Activated CD4-positive, alpha-beta T cell treated with anti-CD3 and anti-CD28 coated beads, Interleukin-2, amount 50 U/mL, for 24 hours (primary cell): ENCODE measurements around the gene GUCY1A2.

Experiments
- DNase-seq, 2 donors: peaks; one replicate each; pipeline ENCODE4 v3.0.0-alpha.2; 2020; ENCODE audit warnings: low read depth in 1 of 2, low spot score in 1 of 2

GUCY1A2 gene

GRCh38 chr11:106670069-106670468 lies 348.2 kb downstream of the GUCY1A2 start:
- no peak for DNase-seq

- DNase-seq = no peak
Observed at GRCh38 chr11:106668147-106668546, 350.1 kb downstream of the GUCY1A2 start.

- no peak for DNase-seq
Observed at GRCh38 chr11:106656646-106657045, 361.6 kb downstream of the GUCY1A2 start.

- no peak for DNase-seq
Observed at GRCh38 chr11:106644824-106645223, 373.5 kb downstream of the GUCY1A2 start.

- DNase-seq = no peak
Observed at GRCh38 chr11:106642331-106642730, 375.9 kb downstream of the GUCY1A2 start.

GRCh38 chr11:106632283-106632682 lies 386.0 kb downstream of the GUCY1A2 start:
- no peak for DNase-seq

- DNase-seq = no peak
Observed at GRCh38 chr11:106627694-106628093, 390.6 kb downstream of the GUCY1A2 start.

- no peak for DNase-seq
Observed at GRCh38 chr11:106625566-106625965, 392.7 kb downstream of the GUCY1A2 start.

- no peak for DNase-seq
Observed at GRCh38 chr11:106624377-106624776, 393.9 kb downstream of the GUCY1A2 start.
